WTC11 (cell line): ENCODE data around the gene HOXA5. TPM values are rescaled to one million over a fixed set of nuclear protein-coding genes. Genes with fewer than 3 reads are reported as not detected.

Experiments
- ATAC-seq: fragments of 200-7000 bp; cut with Tn5 transposase; 2 replicates; pipeline ENCODE4 v1.10.0; 2021; ENCODE audit warnings: mild to moderate bottlenecking, moderate library complexity
- CTCF ChIA-PET: fragments of 300-600 bp; sonication (Branson Sonifier 250); formaldehyde crosslinking; loops from one replicate; lab custom pipeline; 2021; ENCODE audit warnings: antibody characterized with exemption; lab: Charles Lee
- POLR2A ChIA-PET: fragments of 350-600 bp; sonication (Branson Sonifier 250); formaldehyde crosslinking; loops from one replicate; lab custom pipeline; 2021; ENCODE audit warnings: antibody characterized with exemption; lab: Charles Lee
- DNase-seq: peaks from one replicate; pipeline ENCODE4 v3.0.0; 2021; ENCODE audit warnings: low spot score
- H3K27ac Mint-ChIP-seq: 2 replicates; pipeline ENCODE4 v1.8.0; 2021; ENCODE audit warnings: mixed read lengths
- H3K27me3 Mint-ChIP-seq: 2 replicates; pipeline ENCODE4 v1.8.0; 2021; ENCODE audit warnings: low read depth, mild to moderate bottlenecking, moderate library complexity, mixed read lengths
- H3K36me3 Mint-ChIP-seq: 2 replicates; pipeline ENCODE4 v1.8.0; 2021; ENCODE audit warnings: mixed read lengths
- H3K4me1 Mint-ChIP-seq: 2 replicates; pipeline ENCODE4 v1.8.0; 2022; ENCODE audit warnings: mixed read lengths
- H3K4me3 Mint-ChIP-seq: 2 replicates; pipeline ENCODE4 v1.8.0; 2021; ENCODE audit warnings: mild to moderate bottlenecking, moderate library complexity, mixed read lengths
- H3K9me3 Mint-ChIP-seq: 2 replicates; pipeline ENCODE4 v1.8.0; 2021; ENCODE audit warnings: mixed read lengths
- HMGA2 ChIP-seq: fragments of 250-450 bp; sonication (Bioruptor Pico); IDR thresholded peaks from 2 replicates; pipeline ENCODE4 v1.4.0; 2021; ENCODE audit warnings: mild to moderate bottlenecking, moderate library complexity
- MLX ChIP-seq: sonication (generic); formaldehyde crosslinking; IDR thresholded peaks from 2 replicates; pipeline ENCODE4 v1.8.1; 2023; ENCODE audit warnings: mild to moderate bottlenecking, missing genetic modification reagents, moderate library complexity
- NFATC4 ChIP-seq: fragments of 250-450 bp; sonication (Bioruptor Pico); IDR thresholded peaks from 2 replicates; pipeline ENCODE4 v1.9.0; 2021; ENCODE audit warnings: mild to moderate bottlenecking
- PRDM15 ChIP-seq: sonication (generic); formaldehyde crosslinking; IDR thresholded peaks from 2 replicates; pipeline ENCODE4 v1.8.0; 2022; ENCODE audit warnings: missing genetic modification reagents
- RELA ChIP-seq: sonication (generic); formaldehyde crosslinking; IDR thresholded peaks from 2 replicates; pipeline ENCODE4 v1.8.1; 2022; ENCODE audit warnings: missing genetic modification reagents, mild to moderate bottlenecking, borderline replicate concordance
- TCF7 ChIP-seq: sonication (generic); formaldehyde crosslinking; IDR thresholded peaks from 2 replicates; pipeline ENCODE4 v1.8.0; 2022; ENCODE audit warnings: mild to moderate bottlenecking, low read depth, missing genetic modification reagents, moderate library complexity
- ZBTB21 ChIP-seq: sonication (generic); formaldehyde crosslinking; IDR thresholded peaks from 2 replicates; pipeline ENCODE4 v1.8.1; 2023; ENCODE audit warnings: mild to moderate bottlenecking, missing genetic modification reagents, borderline replicate concordance
- ZMAT4 ChIP-seq: fragments of 250-450 bp; sonication (Bioruptor Pico); IDR thresholded peaks from 2 replicates; pipeline ENCODE4 v1.9.0; 2021; ENCODE audit warnings: mild to moderate bottlenecking
- ZNF232 ChIP-seq: sonication (generic); formaldehyde crosslinking; IDR thresholded peaks from 2 replicates; pipeline ENCODE4 v1.8.0; 2022; ENCODE audit warnings: mild to moderate bottlenecking, missing genetic modification reagents
- ZNF425 ChIP-seq: fragments of 250-450 bp; sonication (Bioruptor Pico); conservative IDR thresholded peaks from 2 replicates; pipeline ENCODE4 v1.9.0; 2021; ENCODE audit warnings: mild to moderate bottlenecking
- ZNF512 ChIP-seq: sonication (generic); formaldehyde crosslinking; IDR thresholded peaks from 2 replicates; pipeline ENCODE4 v1.8.1; 2022; ENCODE audit warnings: missing genetic modification reagents, borderline replicate concordance
- total RNA-seq: library from RNA; stranded (reverse); gene quantifications from 3 replicates; pipeline ENCODE4 v1.2.3, GENCODE V29; 2021

The HOXA5 gene
- total RNA-seq, 1 experiment from 2014 or later: not detected

DNA sequence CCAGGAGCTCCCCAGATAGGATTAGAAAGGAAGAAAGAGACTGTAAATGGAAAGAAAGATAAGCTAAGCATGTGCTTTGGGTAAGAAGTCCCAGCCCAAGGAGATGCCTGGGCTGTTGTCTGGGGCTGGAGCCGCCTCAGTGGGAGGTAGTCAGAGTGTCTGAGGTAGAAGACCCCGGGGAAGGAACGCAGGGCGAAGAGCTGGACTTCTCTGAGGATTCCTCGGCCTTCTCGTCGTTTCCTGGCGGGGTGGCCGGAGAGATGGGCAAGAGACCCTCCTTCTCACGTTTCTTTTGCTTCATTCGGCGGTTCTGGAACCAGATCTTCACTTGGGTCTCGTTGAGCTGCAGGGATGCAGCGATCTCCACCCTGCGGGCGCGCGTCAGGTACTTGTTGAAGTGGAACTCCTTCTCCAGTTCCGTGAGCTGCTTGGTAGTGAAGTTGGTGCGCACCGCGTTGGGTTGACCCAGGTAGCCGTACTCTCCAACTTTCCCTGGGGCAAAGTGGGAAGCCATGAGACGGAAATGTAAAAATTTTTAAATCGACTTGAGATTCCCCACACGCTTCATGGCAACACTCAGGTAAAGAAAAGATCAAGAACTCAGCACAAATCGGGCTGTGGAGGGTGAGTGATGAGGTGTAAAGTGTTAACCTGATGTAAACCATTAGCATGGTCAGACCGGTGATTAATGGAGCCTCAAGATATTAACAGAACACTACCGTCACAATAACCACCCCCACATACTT lies 49.0 kb downstream of the HOXA5 start (continued):
- TF ChIP-seq PRDM15 (CRISPR knock-in tag) (no peak), TCF7 (CRISPR knock-in tag) (no peak), ZNF512 (CRISPR knock-in tag) (no peak)

DNA sequence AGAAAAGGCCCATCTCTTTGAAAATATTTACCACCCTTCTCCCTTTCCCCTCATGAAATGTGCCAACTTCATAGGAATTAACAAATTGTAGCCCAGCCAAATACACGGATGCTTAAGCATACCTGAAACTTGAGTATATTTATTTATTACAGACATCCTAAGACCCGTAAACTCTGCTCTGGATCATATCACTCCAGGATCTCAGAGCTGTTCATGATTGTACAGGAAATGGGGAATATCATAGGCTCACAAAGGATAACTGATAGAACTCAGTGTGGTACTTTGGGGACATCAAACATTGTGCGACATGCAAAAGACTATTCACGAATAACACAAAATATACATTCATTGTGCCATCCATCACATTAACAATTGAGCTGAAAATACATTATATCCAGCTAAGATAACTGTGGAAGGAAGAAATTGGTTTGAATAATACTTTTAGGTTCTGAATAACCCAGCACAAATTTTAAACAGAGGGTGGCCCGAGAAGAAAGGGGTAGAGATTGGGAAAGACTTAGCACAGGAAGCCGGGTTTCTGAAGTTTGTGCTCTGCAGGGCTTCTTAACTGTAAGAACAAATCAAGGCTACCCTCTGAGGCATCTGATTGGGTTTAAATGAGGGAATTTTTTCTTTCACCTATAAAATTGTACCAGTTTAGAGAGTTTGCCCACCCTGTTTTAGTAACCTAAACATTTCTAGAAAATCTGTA lies 50.1 kb downstream of the HOXA5 start:
- no peak for ATAC-seq

More for the DNA sequence above, 50.1 kb downstream of the HOXA5 start:
- Mint-ChIP-seq H3K9me3 (no peaks in the 10 kb centered on the region), H3K4me1 (peaks cover 65% of the 10 kb centered on the region), H3K4me3 (no peak overlapping the region), H3K27ac (no peak overlapping the region)
- TF ChIP-seq ZNF232: no peak
- no peak for TF ChIP-seq HMGA2 (CRISPR knock-in tag)
- no peak for TF ChIP-seq ZBTB21 (CRISPR knock-in tag)
- TF ChIP-seq ZMAT4: no peak
- no peak for TF ChIP-seq ZNF425 (CRISPR knock-in tag)
- no peak for TF ChIP-seq MLX
- no peak for TF ChIP-seq RELA (CRISPR knock-in tag)
- TF ChIP-seq NFATC4 (CRISPR knock-in tag): no peak
- TF ChIP-seq, all 79 proteins: peak for 0
- H3K27me3 Mint-ChIP-seq: peaks cover 100% of the 10 kb centered on the region
- H3K36me3 Mint-ChIP-seq: 0 out of 2 replicates have a peak, but pooled peaks cover 5% of the 10 kb centered on the region
- ChIA-PET POLR2A (no interaction called here), CTCF (interaction anchor here (1.0 to 2.9 kb wide), 2 partner anchors 57 to 86 kb away, joined by 3 to 8 read pairs; no protein-coding TSS in a partner anchor)
- DNase-seq: no peak
